Adrenal gland (tissue), 5 donors: ENCODE results near the gene TBC1D24.

Source experiments
- CTCF ChIP-seq, 6 experiments: fragments of 450-650 bp in 4 of 6; fragments of 200-600 bp in 2 of 6; sonication (generic) in 1 of 6; IDR thresholded peaks; 1 replicate in 5 of 6; 2 replicates in 1 of 6; pipeline versions ENCODE4 v1.5.1 to v1.8.0; 2016 to 2021; ENCODE audit warnings: antibody characterized with exemption in 6 of 6, mild to moderate bottlenecking in 2 of 6, moderate library complexity in 1 of 6
- POLR2A ChIP-seq, 2 donors: fragments of 450-650 bp; IDR thresholded peaks; one replicate each; pipeline ENCODE4 v1.6.1; 2017; ENCODE audit warnings: antibody characterized with exemption in 2 of 2, mild to moderate bottlenecking in 2 of 2, moderate library complexity in 1 of 2
- donor health status: DM: no; HTN: no; CAD: no.

GRCh38 chr16:2480948-2481347 lies 6.0 kb downstream of the TBC1D24 start:
- TF ChIP-seq POLR2A (IDR thresholded peaks at IDR 0.05) = no peak
- TF ChIP-seq CTCF (IDR thresholded peaks at IDR 0.05) = no peak
